Measurements from ENCODE around the gene TMEM212. TPM values are rescaled to one million over a fixed set of nuclear protein-coding genes. Genes with fewer than 3 reads are reported as not detected.

TMEM212 gene
- total and polyA plus RNA-seq, 8 donors, result not detected

- intact Hi-C loops (cut with DNase I; ENCODE audit: low total_unique reads), result no loop called here
- DNase-seq, result no peak
- Histone ChIP-seq H3K4me1 (peaks cover 0 to 20% (median 5%) of the 10 kb centered on the region in 4 donors), H3K4me3 (no peak overlapping the region), H3K9me3 (no peaks in the 10 kb centered on the region), H3K27ac (no peak overlapping the region), H3K27me3 (no peaks in the 10 kb centered on the region), H3K36me3 (no peaks in the 10 kb centered on the region)
- no peak for TF ChIP-seq POLR2AphosphoS5 (IDR thresholded peaks at IDR 0.05)
- TF ChIP-seq EP300 (IDR thresholded peaks at IDR 0.05), result no peak
- no peak for TF ChIP-seq POLR2A (IDR thresholded peaks at IDR 0.05)
- no peak for TF ChIP-seq CTCF (IDR thresholded peaks at IDR 0.05)
- WGBS, 5 donors, result 40 to 59% (median 47%) methylated on average over 2 of the region's 2 CpGs
Observed at GRCh38 chr3:171821778-171822358, 21.3 kb upstream of the TMEM212 start.

- H3K9me3 ChIP-seq, result no peaks in the 10 kb centered on the region
- intact Hi-C loops (cut with DNase I; ENCODE audit: low total_unique reads), result no loop called here
- H3K27me3 ChIP-seq, result no peaks in the 10 kb centered on the region
- H3K4me3 ChIP-seq, result no peak overlapping the region
- no peaks in the 10 kb centered on the region for H3K36me3 ChIP-seq
- WGBS, 5 donors, result 67 to 94% (median 84%) methylated on average over 4 of the region's 4 CpGs
- H3K27ac ChIP-seq, result no peak overlapping the region
- no peak for DNase-seq
- no peak for TF ChIP-seq POLR2AphosphoS5 (IDR thresholded peaks at IDR 0.05)
- TF ChIP-seq CTCF (IDR thresholded peaks at IDR 0.05), result no peak
- no peak for TF ChIP-seq EP300 (IDR thresholded peaks at IDR 0.05)
- TF ChIP-seq POLR2A (IDR thresholded peaks at IDR 0.05), result no peak
- H3K4me1 ChIP-seq, result peaks cover 0 to 20% (median 5%) of the 10 kb centered on the region in 4 donors
Observed at GRCh38 chr3:171822431-171823106, 20.6 kb upstream of the TMEM212 start.

- intact Hi-C loops (cut with DNase I; ENCODE audit: low total_unique reads), result no loop called here
- no peak for DNase-seq
Observed at GRCh38 chr3:171824116-171824515, 19.0 kb upstream of the TMEM212 start.

GRCh38 chr3:171824824-171825221 is 18.3 kb upstream of the TMEM212 start:
- H3K9me3 ChIP-seq, result no peaks in the 10 kb centered on the region
- 75 to 88% (median 80%) methylated on average over 7 of the region's 7 CpGs for whole genome bisulfite sequencing, 5 donors
- TF ChIP-seq POLR2AphosphoS5 (IDR thresholded peaks at IDR 0.05) (no peak), CTCF (IDR thresholded peaks at IDR 0.05) (no peak), EP300 (IDR thresholded peaks at IDR 0.05) (no peak), POLR2A (IDR thresholded peaks at IDR 0.05) (no peak)
- peaks cover 0 to 31% (median 9%) of the 10 kb centered on the region in 4 donors for H3K4me1 ChIP-seq
- no peaks in the 10 kb centered on the region for H3K27me3 ChIP-seq
- no peak for DNase-seq
- intact Hi-C loops (cut with DNase I; ENCODE audit: low total_unique reads), result no loop called here
- peak overlapping the region in 3 of 5 donors; percentile 37 to 65 (median 57) for H3K27ac ChIP-seq
- H3K36me3 ChIP-seq, result no peaks in the 10 kb centered on the region
- no peak overlapping the region for H3K4me3 ChIP-seq

More at GRCh38 chr3:171824116-171824515, 19.0 kb upstream of the TMEM212 start:
- no peak for TF ChIP-seq CTCF (IDR thresholded peaks at IDR 0.05)
- TF ChIP-seq POLR2AphosphoS5 (IDR thresholded peaks at IDR 0.05), result no peak
- no peak for TF ChIP-seq EP300 (IDR thresholded peaks at IDR 0.05)
- no peak for TF ChIP-seq POLR2A (IDR thresholded peaks at IDR 0.05)
- 72 to 86% (median 80%) methylated on average over 6 of the region's 6 CpGs for WGBS, 5 donors
- Histone ChIP-seq H3K9me3 (no peaks in the 10 kb centered on the region), H3K27me3 (no peaks in the 10 kb centered on the region), H3K4me3 (no peak overlapping the region), H3K4me1 (peaks cover 0 to 24% (median 5%) of the 10 kb centered on the region in 4 donors), H3K36me3 (no peaks in the 10 kb centered on the region), H3K27ac (no peak overlapping the region)

All from stomach (tissue), 9 donors.